Stomach (tissue), 4 donors: ENCODE data around the gene MSI2.

Experiments used
- CTCF ChIP-seq, 7 experiments: fragments of 450-650 bp in 4 of 7; fragments of 200-600 bp in 3 of 7; sonication (generic) in 3 of 7; IDR thresholded peaks; one replicate each; pipeline ENCODE4 v1.5.1; 2016 to 2019; ENCODE audit warnings: antibody characterized with exemption in 7 of 7, control low read depth in 2 of 7, mild to moderate bottlenecking in 1 of 7
- EP300 ChIP-seq: sonication (generic); formaldehyde crosslinking; IDR thresholded peaks from one replicate; pipeline ENCODE4 v1.6.1; 2017; ENCODE audit warnings: antibody characterized with exemption
- POLR2A ChIP-seq, 4 donors: fragments of 450-650 bp; IDR thresholded peaks; one replicate each; pipeline ENCODE4 v1.6.1; 2016; ENCODE audit warnings: antibody characterized with exemption in 4 of 4, control low read depth in 2 of 4, mild to moderate bottlenecking in 1 of 4, moderate library complexity in 1 of 4
- POLR2AphosphoS5 ChIP-seq, 3 donors: sonication (generic); formaldehyde crosslinking; IDR thresholded peaks; one replicate each; pipeline ENCODE4 v1.6.1; 2016; ENCODE audit warnings: antibody characterized with exemption in 3 of 3

GRCh38 chr17:57259817-57260216 lies 3.5 kb downstream of the MSI2 start:
- TF ChIP-seq CTCF (IDR thresholded peaks at IDR 0.05): no peak
- TF ChIP-seq POLR2A (IDR thresholded peaks at IDR 0.05): no peak
- no peak for TF ChIP-seq EP300
- TF ChIP-seq POLR2AphosphoS5 (IDR thresholded peaks at IDR 0.05): no peak
